Activated T-cell treated with anti-CD3 and anti-CD28 coated beads, Interleukin-2, amount 50 U/mL, for 72 hours (primary cell): ENCODE data around the gene TAS2R42. TPM values are rescaled to one million over a fixed set of nuclear protein-coding genes. Genes with fewer than 3 reads are reported as not detected.

Experiments used
- ATAC-seq, 2 donors: fragments of 150-1000 bp; cut with Tn5 transposase; replicated peaks in 1 of 2; 2 replicates each; pipeline ENCODE4 v1.10.0; 2021; ENCODE audit warnings: moderate library complexity in 2 of 2, mild to moderate bottlenecking in 1 of 2
- DNase-seq, 2 donors: peaks; one replicate each; pipeline ENCODE4 v3.0.0; 2021 to 2022; ENCODE audit warnings: mixed read lengths in 1 of 2
- H3K27ac Mint-ChIP-seq: one replicate; pipeline ENCODE4 v1.8.0; 2022; ENCODE audit warnings: mild to moderate bottlenecking, moderate library complexity, mixed read lengths
- H3K27me3 Mint-ChIP-seq: one replicate; pipeline ENCODE4 v1.8.0; 2022; ENCODE audit warnings: low read depth, mixed read lengths
- H3K36me3 Mint-ChIP-seq, 2 donors: one replicate each; pipeline ENCODE4 v1.8.0; 2022; ENCODE audit warnings: mixed read lengths in 2 of 2, mild to moderate bottlenecking in 1 of 2; ENCODE audit not compliant: insufficient read depth in 2 of 2
- H3K4me1 Mint-ChIP-seq: one replicate; pipeline ENCODE4 v1.8.0; 2022; ENCODE audit warnings: low read depth, mixed read lengths
- H3K4me3 Mint-ChIP-seq, 2 donors: one replicate each; pipeline ENCODE4 v1.8.0; 2022; ENCODE audit warnings: mild to moderate bottlenecking in 2 of 2, mixed read lengths in 2 of 2, moderate library complexity in 2 of 2
- H3K9me3 Mint-ChIP-seq, 2 donors: one replicate each; pipeline ENCODE4 v1.8.0; 2022; ENCODE audit warnings: mixed read lengths in 2 of 2
- total RNA-seq, 2 donors: library from RNA; stranded (reverse); gene quantifications; one replicate each; pipeline ENCODE4 v1.2.3, GENCODE V29; 2022

Gene TAS2R42, protein sequence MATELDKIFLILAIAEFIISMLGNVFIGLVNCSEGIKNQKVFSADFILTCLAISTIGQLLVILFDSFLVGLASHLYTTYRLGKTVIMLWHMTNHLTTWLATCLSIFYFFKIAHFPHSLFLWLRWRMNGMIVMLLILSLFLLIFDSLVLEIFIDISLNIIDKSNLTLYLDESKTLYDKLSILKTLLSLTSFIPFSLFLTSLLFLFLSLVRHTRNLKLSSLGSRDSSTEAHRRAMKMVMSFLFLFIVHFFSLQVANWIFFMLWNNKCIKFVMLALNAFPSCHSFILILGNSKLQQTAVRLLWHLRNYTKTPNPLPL
- total RNA-seq: not detected

- Mint-ChIP-seq H3K27me3 (no peaks in the 10 kb centered on the region), H3K4me1 (peaks cover 13% of the 10 kb centered on the region), H3K36me3 (no peaks in the 10 kb centered on the region), H3K9me3 (no peaks in the 10 kb centered on the region), H3K4me3 (no peak within 1 kb of the TSS), H3K27ac (no peak within 1 kb of the TSS)
- ATAC-seq (no peak), DNase-seq (no peak)
These were observed at the start of gene TAS2R42 for GRCh38 chr12:11186837-11187236. Gene TAS2R42 (minus strand): TSS chr12:11186937. CDS start chr12:11186937, 0 bp downstream.

GRCh38 chr12:11233532-11233931, 46.8 kb upstream of the TAS2R42 start:
- peaks cover 0 to 2% of the 10 kb centered on the region in 2 donors for H3K36me3 Mint-ChIP-seq
- H3K27ac Mint-ChIP-seq: no peak overlapping the region
- H3K9me3 Mint-ChIP-seq: no peaks in the 10 kb centered on the region
- no peaks in the 10 kb centered on the region for H3K27me3 Mint-ChIP-seq
- no peak for DNase-seq
- no peak for ATAC-seq
- no peaks in the 10 kb centered on the region for H3K4me1 Mint-ChIP-seq
- H3K4me3 Mint-ChIP-seq: no peak overlapping the region

DNA sequence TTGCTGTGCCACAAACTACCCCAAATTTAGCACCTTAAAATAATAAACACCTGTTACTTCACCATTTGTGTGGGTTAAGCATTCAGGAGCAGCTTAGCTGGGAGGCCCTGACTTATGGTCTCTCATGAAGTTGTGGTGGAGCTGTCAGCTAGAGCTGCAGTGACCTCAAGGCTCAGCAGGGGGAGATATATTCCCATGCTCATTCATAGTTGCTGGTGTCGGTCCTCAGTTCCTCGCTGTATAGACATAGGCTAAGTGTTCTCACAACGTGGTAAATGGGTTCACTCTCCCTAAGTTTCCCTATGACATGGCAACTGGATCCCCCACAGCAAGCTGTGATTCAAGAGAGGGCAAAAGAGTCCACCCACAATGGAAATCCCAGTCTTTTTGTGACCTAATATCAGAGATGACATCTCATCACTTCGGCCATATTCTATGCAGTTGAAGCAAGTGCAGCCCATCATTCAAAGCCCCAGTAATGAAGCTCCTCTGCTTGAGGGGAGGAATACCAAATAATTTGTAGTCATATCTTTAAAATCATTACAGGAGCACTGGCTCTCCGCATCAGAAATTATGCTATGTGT, 41.7 kb upstream of the TAS2R42 start:
- Mint-ChIP-seq H3K4me3 (no peak overlapping the region), H3K36me3 (no peaks in the 10 kb centered on the region), H3K27ac (no peak overlapping the region), H3K4me1 (no peaks in the 10 kb centered on the region), H3K9me3 (no peaks in the 10 kb centered on the region), H3K27me3 (no peaks in the 10 kb centered on the region)
- DNase-seq (peak; percentile 27 to 34), ATAC-seq (peak; percentile 61 to 62)

GRCh38 chr12:11227373-11227772, 40.6 kb upstream of the TAS2R42 start:
- DNase-seq (no peak), ATAC-seq (no peak)
- Mint-ChIP-seq H3K27me3 (no peaks in the 10 kb centered on the region), H3K27ac (no peak overlapping the region), H3K9me3 (peaks cover 0 to 3% of the 10 kb centered on the region in 2 donors), H3K4me1 (no peaks in the 10 kb centered on the region), H3K4me3 (no peak overlapping the region), H3K36me3 (no peaks in the 10 kb centered on the region)

- no peak for ATAC-seq
These were observed 22.4 kb upstream of the TAS2R42 start for GRCh38 chr12:11209113-11209512.

DNA sequence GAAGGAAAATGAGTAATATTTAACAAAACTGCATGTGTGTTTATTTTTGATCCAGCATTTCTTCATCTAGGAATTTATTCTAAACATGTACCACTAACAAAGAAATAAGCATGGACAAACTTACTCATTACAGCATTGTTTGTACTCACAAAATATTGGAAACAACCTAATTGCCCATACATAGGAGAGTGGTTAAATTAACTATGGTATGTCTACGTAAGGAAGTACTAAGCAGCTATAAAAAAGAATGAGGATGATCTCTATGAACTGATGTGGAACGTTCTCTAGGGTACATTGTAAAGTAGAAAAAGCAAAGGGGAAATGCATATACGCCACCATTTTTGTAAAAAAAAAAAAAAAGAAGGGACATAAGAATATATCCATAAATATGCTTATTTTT, 17.4 kb upstream of the TAS2R42 start:
- H3K36me3 Mint-ChIP-seq: no peaks in the 10 kb centered on the region
- no peak overlapping the region for H3K27ac Mint-ChIP-seq
- no peak overlapping the region for H3K4me3 Mint-ChIP-seq
- ATAC-seq (no peak), DNase-seq (no peak)
- H3K27me3 Mint-ChIP-seq: no peaks in the 10 kb centered on the region
- no peaks in the 10 kb centered on the region for H3K4me1 Mint-ChIP-seq
- no peaks in the 10 kb centered on the region for H3K9me3 Mint-ChIP-seq

More at GRCh38 chr12:11209113-11209512, 22.4 kb upstream of the TAS2R42 start:
- Mint-ChIP-seq H3K36me3 (no peaks in the 10 kb centered on the region), H3K9me3 (no peaks in the 10 kb centered on the region), H3K27ac (no peak overlapping the region), H3K4me3 (no peak overlapping the region), H3K4me1 (no peaks in the 10 kb centered on the region), H3K27me3 (no peaks in the 10 kb centered on the region)
- no peak for DNase-seq

GRCh38 chr12:11202811-11203210, 16.1 kb upstream of the TAS2R42 start:
- ATAC-seq (no peak), DNase-seq (no peak)
- Mint-ChIP-seq H3K36me3 (no peaks in the 10 kb centered on the region), H3K27ac (no peak overlapping the region), H3K4me1 (no peaks in the 10 kb centered on the region), H3K27me3 (no peaks in the 10 kb centered on the region), H3K9me3 (no peaks in the 10 kb centered on the region), H3K4me3 (no peak overlapping the region)

DNA sequence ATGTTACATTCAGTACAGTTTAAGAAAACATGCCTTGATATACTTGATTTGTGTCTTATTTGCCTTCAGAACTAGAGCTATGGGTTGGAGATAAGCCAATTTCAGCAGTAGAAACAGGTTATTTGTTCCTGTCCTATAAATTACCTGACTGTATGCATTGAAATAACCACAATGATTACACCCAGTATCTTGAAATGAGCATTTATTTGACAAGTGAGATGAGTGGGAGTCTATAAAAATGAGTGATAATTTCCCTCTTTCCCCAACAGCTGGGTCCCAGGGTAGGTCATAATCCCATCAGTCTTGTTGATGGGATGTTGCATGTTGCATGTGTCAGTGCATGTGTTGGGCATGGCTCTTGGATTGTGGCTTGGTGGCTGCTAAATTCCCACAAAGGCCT, 3.7 kb downstream of the TAS2R42 start:
- no peaks in the 10 kb centered on the region for H3K9me3 Mint-ChIP-seq

GRCh38 chr12:11182529-11182928, 4.2 kb downstream of the TAS2R42 start:
- H3K27me3 Mint-ChIP-seq: no peaks in the 10 kb centered on the region
- no peak overlapping the region for H3K27ac Mint-ChIP-seq
- ATAC-seq (no peak), DNase-seq (no peak)
- H3K4me3 Mint-ChIP-seq: no peak overlapping the region
- H3K4me1 Mint-ChIP-seq: peaks cover 13% of the 10 kb centered on the region
- H3K9me3 Mint-ChIP-seq: no peaks in the 10 kb centered on the region
- H3K36me3 Mint-ChIP-seq: peaks cover 0 to 1% of the 10 kb centered on the region in 2 donors

More for the DNA sequence above, 3.7 kb downstream of the TAS2R42 start:
- Mint-ChIP-seq H3K4me1 (peaks cover 13% of the 10 kb centered on the region), H3K27ac (no peak overlapping the region), H3K36me3 (peaks cover 0 to 1% of the 10 kb centered on the region in 2 donors), H3K27me3 (no peaks in the 10 kb centered on the region), H3K4me3 (no peak overlapping the region)
- ATAC-seq (peak; percentile 41 to 80), DNase-seq (no peak)

GRCh38 chr12:11178250-11178649, 8.5 kb downstream of the TAS2R42 start:
- DNase-seq (no peak), ATAC-seq (no peak)
- no peaks in the 10 kb centered on the region for H3K9me3 Mint-ChIP-seq
- peaks cover 16% of the 10 kb centered on the region for H3K4me1 Mint-ChIP-seq
- no peak overlapping the region for H3K27ac Mint-ChIP-seq
- no peaks in the 10 kb centered on the region for H3K27me3 Mint-ChIP-seq
- H3K36me3 Mint-ChIP-seq: peaks cover 1 to 2% of the 10 kb centered on the region in 2 donors
- H3K4me3 Mint-ChIP-seq: no peak overlapping the region

GRCh38 chr12:11174022-11174421, 12.7 kb downstream of the TAS2R42 start:
- H3K4me3 Mint-ChIP-seq: no peak overlapping the region

DNA sequence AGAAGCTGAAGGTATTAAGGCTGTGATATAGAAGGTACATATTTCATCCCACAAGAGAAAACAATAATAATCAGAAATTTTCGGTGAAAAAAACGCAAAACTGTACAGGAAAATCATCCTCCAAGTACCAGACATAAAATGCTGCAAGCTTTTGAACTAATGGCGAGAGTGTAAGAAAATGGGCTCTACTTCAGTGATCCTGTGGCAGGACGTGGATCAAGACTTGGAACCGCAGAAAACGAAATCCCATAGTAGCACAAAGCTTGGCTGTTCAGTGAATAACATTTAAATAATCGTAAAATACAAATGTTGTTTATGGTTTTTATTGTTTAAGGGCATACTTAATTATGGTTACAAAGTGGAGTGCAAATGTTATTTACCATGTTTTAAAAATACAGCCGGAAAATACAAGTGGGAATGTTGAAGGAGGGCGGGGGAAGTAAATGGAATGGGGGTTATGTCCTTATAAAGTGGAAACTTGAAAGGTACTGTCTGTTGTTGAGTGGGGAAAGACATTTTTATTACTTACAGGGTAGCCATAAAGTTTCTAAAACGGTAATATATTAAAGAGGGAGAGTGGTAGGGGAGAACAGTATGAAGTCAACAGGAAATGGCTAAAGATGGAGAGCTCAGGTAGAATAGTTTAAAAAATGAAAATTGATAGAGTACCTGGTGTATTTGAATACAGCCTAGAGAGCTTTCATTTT, 14.6 kb downstream of the TAS2R42 start:
- DNase-seq: no peak
- Mint-ChIP-seq H3K36me3 (peaks cover 9 to 21% of the 10 kb centered on the region in 2 donors), H3K27me3 (no peaks in the 10 kb centered on the region)

More at GRCh38 chr12:11174022-11174421, 12.7 kb downstream of the TAS2R42 start:
- H3K27me3 Mint-ChIP-seq: no peaks in the 10 kb centered on the region
- H3K36me3 Mint-ChIP-seq: peaks cover 9 to 20% of the 10 kb centered on the region in 2 donors
- DNase-seq (no peak), ATAC-seq (no peak)
- peaks cover 30% of the 10 kb centered on the region for H3K4me1 Mint-ChIP-seq
- H3K27ac Mint-ChIP-seq: no peak overlapping the region
- H3K9me3 Mint-ChIP-seq: no peaks in the 10 kb centered on the region

More for the DNA sequence above, 14.6 kb downstream of the TAS2R42 start:
- Mint-ChIP-seq H3K4me1 (peaks cover 49% of the 10 kb centered on the region), H3K4me3 (peak overlapping the region; percentile 88 to 98), H3K27ac (peak overlapping the region; percentile 98), H3K9me3 (no peaks in the 10 kb centered on the region)
- no peak for ATAC-seq
